ENCODE data around the gene GADL1.

GADL1 gene

GRCh38 chr3:30875505-30875904 lies 19.0 kb downstream of the GADL1 start:
- DNase-seq, result no peak

GRCh38 chr3:30873671-30874070 lies 20.8 kb downstream of the GADL1 start:
- no peak for DNase-seq

GRCh38 chr3:30872879-30873278 lies 21.6 kb downstream of the GADL1 start:
- DNase-seq, result no peak

GRCh38 chr3:30871720-30872119 lies 22.7 kb downstream of the GADL1 start:
- no peak for DNase-seq

GRCh38 chr3:30864836-30865235 lies 29.6 kb downstream of the GADL1 start:
- DNase-seq, result no peak

GRCh38 chr3:30864132-30864531 lies 30.3 kb downstream of the GADL1 start:
- no peak for DNase-seq

GRCh38 chr3:30862004-30862403 lies 32.5 kb downstream of the GADL1 start:
- no peak for DNase-seq

GRCh38 chr3:30858894-30859389 lies 35.5 kb downstream of the GADL1 start:
- no peak for DNase-seq

GRCh38 chr3:30855400-30856292 lies 38.8 kb downstream of the GADL1 start:
- DNase-seq, result no peak

GRCh38 chr3:30852833-30853232 lies 41.6 kb downstream of the GADL1 start:
- no peak for DNase-seq

GRCh38 chr3:30848087-30848779 lies 46.2 kb downstream of the GADL1 start:
- DNase-seq, result no peak

GRCh38 chr3:30847592-30847991 lies 46.9 kb downstream of the GADL1 start:
- no peak for DNase-seq

- DNase-seq, result no peak
These were observed 48.9 kb downstream of the GADL1 start for GRCh38 chr3:30845606-30846005.

- DNase-seq, result no peak
These were observed 50.6 kb downstream of the GADL1 start for GRCh38 chr3:30843877-30844276.

GRCh38 chr3:30836141-30836540 lies 58.3 kb downstream of the GADL1 start:
- no peak for DNase-seq

- no peak for DNase-seq
These were observed 58.8 kb downstream of the GADL1 start for GRCh38 chr3:30835667-30836066.

- DNase-seq, result no peak
These were observed 61.4 kb downstream of the GADL1 start for GRCh38 chr3:30832961-30833575.

- no peak for DNase-seq
These were observed 67.4 kb downstream of the GADL1 start for GRCh38 chr3:30827080-30827479.

GRCh38 chr3:30826531-30826942 lies 67.9 kb downstream of the GADL1 start:
- no peak for DNase-seq

GRCh38 chr3:30819067-30819798 lies 75.2 kb downstream of the GADL1 start:
- DNase-seq, result no peak

GRCh38 chr3:30813734-30814133 lies 80.7 kb downstream of the GADL1 start:
- no peak for DNase-seq

- DNase-seq, result no peak
These were observed 83.2 kb downstream of the GADL1 start for GRCh38 chr3:30811151-30811795.

Data from effector CD4-positive, alpha-beta T cell (primary cell).